Neural progenitor cell (in vitro differentiated cells): Measurements from ENCODE around the gene STARD10. TPM values are rescaled to one million over a fixed set of nuclear protein-coding genes. Genes with fewer than 3 reads are reported as not detected.
"Not testable (repeated sequence)": the region's sequence is repeated elsewhere in the genome, so short reads cannot be mapped to it uniquely, and the experiment has no call there.

Source experiments
- DNase-seq: peaks from one replicate; pipeline ENCODE4 v3.0.0-alpha.2; 2016; ENCODE audit warnings: low spot score
- H2AFZ ChIP-seq: fragments of 200-600 bp; sonication (generic); replicated peaks from 2 replicates; pipeline ENCODE4 v1.6.1; 2016; ENCODE audit warnings: antibody characterized with exemption
- H3F3A ChIP-seq: fragments of 200-600 bp; sonication (generic); 2 replicates; pipeline ENCODE4 v1.6.1; 2016; ENCODE audit warnings: antibody characterized with exemption, low read depth
- H3K27ac ChIP-seq: fragments of 200-600 bp; sonication (generic); 2 replicates; pipeline ENCODE4 v1.5.1; 2016; ENCODE audit warnings: mild to moderate bottlenecking
- H3K27me3 ChIP-seq: fragments of 200-600 bp; sonication (generic); 2 replicates; pipeline ENCODE4 v1.6.1; 2016; ENCODE audit warnings: mild to moderate bottlenecking, moderate library complexity
- H3K36me3 ChIP-seq: fragments of 200-600 bp; sonication (generic); 2 replicates; pipeline ENCODE4 v1.5.1; 2016
- H3K4me1 ChIP-seq: fragments of 200-600 bp; sonication (generic); 2 replicates; pipeline ENCODE4 v1.6.1; 2016; ENCODE audit warnings: mixed run types
- H3K4me2 ChIP-seq: fragments of 200-600 bp; sonication (generic); 2 replicates; pipeline ENCODE4 v1.6.1; 2016
- H3K4me3 ChIP-seq: fragments of 200-600 bp; sonication (generic); 2 replicates; pipeline ENCODE4 v1.5.1; 2016
- H3K79me2 ChIP-seq: fragments of 200-600 bp; sonication (generic); 2 replicates; pipeline ENCODE4 v1.6.1; 2016; ENCODE audit warnings: low read depth
- H3K9ac ChIP-seq: fragments of 200-600 bp; sonication (generic); 2 replicates; pipeline ENCODE4 v1.6.1; 2016
- H3K9me3 ChIP-seq: fragments of 200-600 bp; sonication (generic); 2 replicates; pipeline ENCODE4 v1.5.1; 2016; ENCODE audit warnings: low read depth
- H4K20me1 ChIP-seq: fragments of 200-600 bp; sonication (generic); 2 replicates; pipeline ENCODE4 v1.6.1; 2016; ENCODE audit warnings: low read depth
- H3K27ac Mint-ChIP-seq: 3 replicates; pipeline ENCODE4 v1.8.0; 2021; ENCODE audit warnings: mixed read lengths
- H3K27me3 Mint-ChIP-seq: 2 replicates; pipeline ENCODE4 v1.8.0; 2022; ENCODE audit warnings: low read depth, mild to moderate bottlenecking, inconsistent platforms, moderate library complexity, mixed read lengths; ENCODE audit not compliant: insufficient read depth
- H3K36me3 Mint-ChIP-seq: 3 replicates; pipeline ENCODE4 v1.8.0; 2021; ENCODE audit warnings: mixed read lengths
- H3K4me1 Mint-ChIP-seq: 3 replicates; pipeline ENCODE4 v1.8.0; 2021; ENCODE audit warnings: mixed read lengths
- H3K4me3 Mint-ChIP-seq: 3 replicates; pipeline ENCODE4 v1.8.0; 2021; ENCODE audit warnings: mild to moderate bottlenecking, moderate library complexity, mixed read lengths
- H3K9me3 Mint-ChIP-seq: 3 replicates; pipeline ENCODE4 v1.8.0; 2020; ENCODE audit warnings: mixed read lengths
- CTCF ChIP-seq: fragments of 200-600 bp; sonication (generic); IDR thresholded peaks from 2 replicates; pipeline ENCODE4 v1.5.1; 2017; ENCODE audit warnings: antibody characterized with exemption, mild to moderate bottlenecking
- EZH2 ChIP-seq: fragments of 200-600 bp; sonication (generic); IDR thresholded peaks from 2 replicates; pipeline ENCODE4 v1.6.1; 2017; ENCODE audit warnings: antibody characterized with exemption, mild to moderate bottlenecking, moderate library complexity
- EZH2phosphoT487 ChIP-seq: fragments of 200-600 bp; sonication (generic); IDR thresholded peaks from 2 replicates; pipeline ENCODE4 v1.6.1; 2017; ENCODE audit warnings: antibody characterized with exemption
- total RNA-seq: library from RNA; depleted of rRNA; stranded (reverse); fragments of >200 nt; gene quantifications from 2 replicates; pipeline ENCODE4 v1.2.3, GENCODE V29; 2015; ENCODE audit warnings: low replicate concordance

STARD10 gene
- total RNA-seq, 1 donor from 2014 or later = 13.0 TPM

GRCh38 chr11:72798361-72798760 is 4.5 kb upstream of the STARD10 start:
- Histone ChIP-seq H3K9ac (no peak overlapping the region), H3K9me3 (no peaks in the 10 kb centered on the region), H3K4me3 (no peak overlapping the region), H4K20me1 (no peaks in the 10 kb centered on the region), H3K4me1 (peaks cover 6% of the 10 kb centered on the region), H3F3A (no peaks in the 10 kb centered on the region), H3K36me3 (no peaks in the 10 kb centered on the region), H3K27ac (no peak overlapping the region), H3K4me2 (no peak overlapping the region), H3K79me2 (no peaks in the 10 kb centered on the region), H2AFZ (no peak overlapping the region), H3K27me3 (no peaks in the 10 kb centered on the region)
- Mint-ChIP-seq H3K9me3 (no peaks in the 10 kb centered on the region), H3K4me3 (no peak overlapping the region), H3K36me3 (peaks cover 4% of the 10 kb centered on the region), H3K27ac (peak overlapping the region; percentile 63), H3K4me1 (peaks cover 13% of the 10 kb centered on the region), H3K27me3 (peaks cover 4% of the 10 kb centered on the region)
- TF ChIP-seq CTCF (no peak), EZH2phosphoT487 (no peak), EZH2 (no peak)
- peak; percentile 1 for DNase-seq

- Histone ChIP-seq H3K4me1 (peaks cover 10% of the 10 kb centered on the region), H3K4me2 (peak overlapping the region; percentile 57), H2AFZ (peak overlapping the region; percentile 84), H3K9ac (no peak overlapping the region), H3K27ac (no peak overlapping the region), H3K9me3 (no peaks in the 10 kb centered on the region), H3K79me2 (no peaks in the 10 kb centered on the region), H4K20me1 (no peaks in the 10 kb centered on the region), H3F3A (peaks cover 6% of the 10 kb centered on the region), H3K27me3 (no peaks in the 10 kb centered on the region), H3K4me3 (peak overlapping the region; percentile 64), H3K36me3 (no peaks in the 10 kb centered on the region)
- peak; percentile 27 for DNase-seq
- H3K4me1 Mint-ChIP-seq = peaks cover 23% of the 10 kb centered on the region
- H3K4me3 Mint-ChIP-seq = peak overlapping the region; percentile 98
- peak overlapping the region; percentile 98 for H3K27ac Mint-ChIP-seq
- H3K36me3 Mint-ChIP-seq = no peaks in the 10 kb centered on the region
- TF ChIP-seq EZH2phosphoT487 = no peak
- TF ChIP-seq CTCF = no peak
- TF ChIP-seq EZH2 = no peak
- H3K9me3 Mint-ChIP-seq = no peaks in the 10 kb centered on the region
- H3K27me3 Mint-ChIP-seq = peaks cover 2% of the 10 kb centered on the region
These were observed 797 bp downstream of the STARD10 start for GRCh38 chr11:72793076-72793424.

- Histone ChIP-seq H4K20me1 (no peaks in the 10 kb centered on the region), H3K27ac (no peak overlapping the region), H3K9ac (no peak overlapping the region), H3K27me3 (no peaks in the 10 kb centered on the region), H3K4me1 (peaks cover 13% of the 10 kb centered on the region), H3K36me3 (no peaks in the 10 kb centered on the region), H3K9me3 (no peaks in the 10 kb centered on the region), H3K4me3 (no peak overlapping the region), H3K4me2 (peak overlapping the region; percentile 57), H3K79me2 (no peaks in the 10 kb centered on the region), H2AFZ (no peak overlapping the region), H3F3A (peaks cover 6% of the 10 kb centered on the region)
- Mint-ChIP-seq H3K9me3 (no peaks in the 10 kb centered on the region), H3K4me3 (peak overlapping the region; percentile 98), H3K4me1 (peaks cover 24% of the 10 kb centered on the region), H3K27me3 (peaks cover 2% of the 10 kb centered on the region), H3K27ac (peak overlapping the region; percentile 57), H3K36me3 (no peaks in the 10 kb centered on the region)
- TF ChIP-seq EZH2 = no peak
- no peak for TF ChIP-seq CTCF
- no peak for TF ChIP-seq EZH2phosphoT487
- peak; percentile 0 for DNase-seq
These were observed 1.3 kb downstream of the STARD10 start for GRCh38 chr11:72792437-72793021.

GRCh38 chr11:72791228-72791627 is 2.6 kb downstream of the STARD10 start:
- not testable (repeated sequence) for H3K4me2 ChIP-seq, H3K79me2 ChIP-seq, H2AFZ ChIP-seq, H3K4me3 ChIP-seq, H3K27ac Mint-ChIP-seq, H3K27ac ChIP-seq, H3K9ac ChIP-seq, H3K36me3 Mint-ChIP-seq, H3K4me3 Mint-ChIP-seq, DNase-seq, H3K36me3 ChIP-seq, H4K20me1 ChIP-seq, H3K9me3 ChIP-seq, H3K27me3 Mint-ChIP-seq, H3K27me3 ChIP-seq, H3K9me3 Mint-ChIP-seq, H3F3A ChIP-seq
- H3K4me1 Mint-ChIP-seq = peaks cover 28% of the 10 kb centered on the region
- peaks cover 18% of the 10 kb centered on the region for H3K4me1 ChIP-seq
